HuH-7.5 (cell line): ENCODE measurements around the gene GAPVD1.
"Not testable (repeated sequence)": the region's sequence is repeated elsewhere in the genome, so short reads cannot be mapped to it uniquely, and the experiment has no call there.

ENCODE experiments used
- DNase-seq: peaks from one replicate; pipeline ENCODE4 v3.0.0; 2011; ENCODE audit warnings: low spot score

GAPVD1 gene

GRCh38 chr9:125255781-125256391 is 5.7 kb upstream of the GAPVD1 start:
- peak; percentile 33 for DNase-seq

DNA sequence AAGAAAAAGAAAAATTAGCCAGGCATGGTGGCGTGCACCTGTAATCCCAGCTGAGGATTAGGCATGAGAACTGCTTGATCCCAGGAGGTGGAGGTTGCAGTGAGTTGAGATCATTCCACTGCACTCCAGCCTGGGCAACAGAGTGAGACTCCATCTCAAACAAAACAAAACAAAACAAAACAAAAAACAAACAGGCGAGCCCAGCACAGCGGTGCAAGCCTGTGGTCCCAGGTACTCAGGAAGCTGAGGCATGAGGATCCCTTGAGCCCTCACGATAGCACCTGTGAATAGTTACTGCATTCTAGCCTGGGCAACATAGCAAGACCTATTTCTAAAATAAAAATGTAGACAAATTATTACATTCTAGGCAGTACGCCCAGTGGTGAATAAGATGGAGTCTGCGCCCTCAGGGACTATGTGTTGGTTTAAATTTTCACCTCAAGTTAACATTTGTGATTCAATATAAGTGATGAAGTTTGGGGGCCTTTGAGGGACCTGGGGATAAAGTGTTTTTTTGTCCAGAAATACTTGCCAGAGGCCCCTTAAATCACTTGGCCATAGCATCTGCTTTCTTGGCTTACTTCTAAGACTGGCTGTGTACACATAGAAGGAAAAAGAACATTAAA is 3.4 kb upstream of the GAPVD1 start:
- DNase-seq = no peak

- peak; percentile 27 for DNase-seq
Observed at GRCh38 chr9:125258832-125259534, 2.6 kb upstream of the GAPVD1 start.

DNA sequence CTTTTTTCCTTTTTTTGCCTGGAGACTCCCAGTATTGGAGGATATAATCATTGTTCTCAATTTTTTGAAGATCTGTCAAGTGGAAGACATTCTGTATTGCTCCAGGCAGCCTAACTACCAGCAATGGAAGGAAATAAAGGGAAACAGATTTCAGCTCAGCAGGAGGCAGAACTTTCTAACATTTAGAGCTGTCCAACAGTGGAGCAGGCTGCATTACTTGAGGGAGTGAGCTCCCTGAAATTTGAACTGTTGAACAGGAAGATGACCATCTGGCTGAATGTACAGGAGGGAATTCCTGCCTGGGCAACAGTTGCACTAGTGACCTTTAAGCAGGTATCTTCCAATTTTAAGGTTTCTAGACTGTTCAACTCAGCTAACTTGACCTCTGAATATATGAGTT is 1.1 kb upstream of the GAPVD1 start:
- no peak for DNase-seq

- DNase-seq = no peak
Observed at GRCh38 chr9:125262294-125262991, 817 bp downstream of the GAPVD1 start.

DNA sequence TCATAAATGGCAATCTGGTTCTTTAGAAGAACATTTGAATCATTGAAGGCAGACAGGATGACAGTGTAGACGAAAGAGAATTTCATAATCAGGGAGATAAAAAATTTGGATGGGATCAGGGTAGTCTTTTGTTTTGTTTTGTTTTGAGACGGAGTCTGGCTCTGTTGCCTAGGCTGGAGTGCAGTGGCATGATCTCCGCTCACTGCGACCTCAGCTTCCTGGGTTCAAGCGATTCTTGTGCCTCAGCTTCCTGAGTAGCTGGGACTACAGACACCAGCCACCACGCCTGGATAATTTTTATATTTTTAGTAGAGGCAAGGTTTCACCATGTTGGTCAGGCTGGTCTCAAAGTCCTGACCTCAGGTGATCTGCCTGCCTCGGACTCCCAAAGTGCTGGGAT is 2.4 kb downstream of the GAPVD1 start:
- DNase-seq = not testable (repeated sequence)

DNA sequence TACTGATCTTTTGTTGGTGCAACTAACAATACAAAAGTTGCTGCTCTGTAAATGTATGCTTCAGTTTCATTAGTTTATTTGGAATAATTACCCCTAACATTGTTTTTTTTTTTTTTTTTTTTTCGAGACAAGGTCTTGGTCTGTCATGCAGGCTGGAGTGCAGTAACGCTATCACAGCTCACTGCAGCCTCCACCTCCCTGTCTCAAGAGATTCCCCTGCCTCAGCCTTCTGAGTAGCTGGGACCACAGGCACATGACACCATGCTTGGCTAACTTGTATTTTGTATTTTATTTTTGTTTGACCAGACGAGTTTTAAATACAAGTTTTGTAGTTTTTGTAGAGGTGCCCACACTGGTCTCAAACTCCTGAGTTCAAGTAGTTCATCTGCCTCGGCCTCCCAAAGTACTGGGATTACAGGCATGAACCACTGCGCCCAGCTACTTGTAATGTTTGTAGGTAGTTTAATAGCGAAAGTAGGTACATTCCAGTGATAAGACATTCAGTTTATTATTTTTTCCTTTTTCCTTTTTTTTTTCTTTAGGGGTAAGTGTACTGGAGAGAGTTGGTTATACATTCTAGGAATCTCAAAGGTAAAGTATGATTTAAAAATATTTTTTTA is 6.9 kb downstream of the GAPVD1 start:
- no peak for DNase-seq

DNA sequence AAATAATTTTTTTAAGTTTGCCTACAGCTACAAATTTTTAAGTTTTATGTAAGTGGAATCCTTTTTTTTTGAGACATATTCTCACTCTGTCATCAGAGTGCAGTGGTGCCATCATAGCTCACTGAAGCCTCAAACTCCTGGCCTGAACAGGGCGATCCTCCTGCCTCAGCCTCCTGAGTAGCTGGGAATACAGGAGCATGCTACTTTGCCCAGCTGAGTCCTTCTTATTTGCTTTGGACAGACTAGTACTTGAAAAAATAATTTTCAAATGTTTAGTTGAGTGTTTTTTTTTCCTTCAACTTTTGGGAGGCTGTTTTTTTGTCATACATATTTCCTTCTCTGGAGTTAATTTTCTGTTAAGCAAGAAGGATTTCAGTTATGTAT is 7.4 kb downstream of the GAPVD1 start:
- DNase-seq = no peak

DNA sequence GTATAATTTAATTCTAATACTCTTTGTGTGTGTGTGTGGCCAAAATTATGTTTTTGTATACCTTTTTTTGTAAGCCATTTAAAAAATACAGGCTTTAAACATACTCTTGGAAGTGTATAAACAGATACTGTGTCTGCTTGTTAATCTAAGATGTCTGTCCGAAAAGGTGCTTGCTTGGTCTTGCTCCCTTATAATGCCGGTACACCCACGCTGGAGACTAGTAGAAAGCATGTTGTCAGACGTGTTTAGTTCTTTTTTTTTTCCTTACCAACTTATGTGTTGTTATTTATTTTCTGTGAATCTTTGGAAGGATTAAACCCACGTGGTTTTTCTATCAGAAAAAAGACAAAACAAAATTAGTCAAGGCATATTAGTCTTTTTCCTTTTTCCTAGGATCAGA is 9.5 kb downstream of the GAPVD1 start:
- no peak for DNase-seq

DNA sequence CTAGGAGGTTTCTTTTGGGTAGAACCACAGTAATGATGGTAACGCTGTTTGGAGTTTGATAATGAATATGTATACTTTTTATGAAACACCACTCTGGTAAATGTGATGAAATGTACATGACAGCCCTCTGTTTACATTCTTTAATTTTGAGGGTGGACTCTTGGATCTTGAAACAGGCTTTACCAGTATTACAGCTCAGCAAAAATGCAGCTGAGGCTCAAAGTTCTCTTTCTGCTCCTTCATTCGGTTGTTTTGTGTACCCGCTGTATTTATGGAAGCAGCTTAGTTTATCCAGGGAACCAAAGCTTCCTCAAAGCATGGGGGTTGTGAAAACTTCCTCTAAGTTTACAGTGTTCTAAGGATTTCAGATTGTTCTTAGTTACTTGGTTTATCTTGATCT is 11.1 kb downstream of the GAPVD1 start:
- DNase-seq = peak; percentile 23

DNA sequence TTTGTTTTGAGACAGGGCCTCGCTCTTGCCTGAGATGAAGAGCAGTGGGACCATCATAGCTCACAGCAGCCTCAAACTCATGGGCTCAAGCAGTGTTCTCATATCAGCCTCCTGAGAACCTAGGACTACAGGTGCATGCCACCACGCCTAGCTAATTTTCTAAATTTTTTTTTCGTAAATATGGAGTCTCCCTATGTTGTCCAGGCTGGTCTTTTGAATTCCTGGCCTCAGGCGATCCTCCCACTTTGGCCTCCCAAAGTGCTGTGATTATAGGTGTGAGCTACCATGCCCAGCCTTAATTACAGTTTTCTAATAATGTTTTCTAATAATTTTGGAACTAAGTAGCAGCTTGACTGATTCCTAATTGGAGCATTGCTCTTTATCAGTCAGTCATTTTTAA is 15.1 kb downstream of the GAPVD1 start:
- DNase-seq = no peak

DNA sequence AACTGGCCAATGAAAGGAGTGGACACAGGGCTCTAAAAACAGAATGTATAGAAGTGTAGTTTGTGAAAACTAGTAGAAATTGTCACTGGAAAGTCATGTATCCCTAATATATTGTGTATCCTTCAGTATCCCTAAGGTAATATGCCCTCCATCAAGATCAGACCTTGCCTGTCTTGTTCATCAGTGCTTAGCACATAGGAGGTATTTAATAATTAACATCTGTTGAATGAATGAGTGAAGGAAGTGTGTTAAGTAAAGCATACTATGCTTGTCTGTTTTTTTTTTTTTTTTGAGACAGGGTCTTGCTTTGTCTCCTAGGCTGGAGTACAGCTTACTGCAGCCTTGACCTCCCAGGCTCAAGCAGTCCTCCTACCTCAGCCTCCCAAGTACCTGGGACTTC is 15.8 kb downstream of the GAPVD1 start:
- DNase-seq = no peak

DNA sequence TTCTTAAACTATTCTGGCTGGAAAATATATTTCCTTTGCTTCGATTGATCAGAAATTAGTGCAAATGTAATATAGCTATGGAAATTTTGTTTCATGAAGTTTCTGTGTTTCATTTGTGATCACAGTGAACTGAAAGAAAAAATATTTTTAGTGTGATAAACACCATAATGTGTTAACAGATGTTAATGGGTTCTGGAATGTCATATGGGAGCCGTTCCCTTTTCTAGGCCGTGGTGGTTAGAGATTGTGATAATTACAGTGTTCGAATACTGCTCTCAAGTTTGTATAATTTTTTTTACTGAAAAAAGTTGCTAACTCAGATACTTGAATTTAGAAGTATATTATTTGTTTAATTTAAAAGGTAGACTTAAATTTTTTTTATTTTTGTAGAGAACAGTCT is 19.3 kb downstream of the GAPVD1 start:
- DNase-seq = no peak

DNA sequence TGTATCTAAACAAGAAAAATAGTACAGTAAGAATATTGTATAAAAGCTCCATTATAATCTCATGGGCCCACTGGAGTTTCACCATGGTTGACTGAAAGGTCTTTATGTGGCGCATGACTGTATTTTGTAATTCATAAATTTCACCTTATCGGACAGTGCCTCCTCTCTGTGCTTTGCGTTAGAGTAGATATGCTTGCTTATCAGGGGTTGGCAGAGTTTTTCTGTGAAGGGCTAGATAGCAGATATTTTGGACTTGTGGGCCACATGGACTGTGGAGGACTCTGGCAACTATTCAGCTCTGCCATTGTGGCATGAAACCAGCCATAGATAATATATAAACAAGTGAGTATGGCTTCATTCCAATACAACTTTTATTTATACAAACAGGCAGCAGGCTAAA is 23.2 kb downstream of the GAPVD1 start:
- no peak for DNase-seq

DNA sequence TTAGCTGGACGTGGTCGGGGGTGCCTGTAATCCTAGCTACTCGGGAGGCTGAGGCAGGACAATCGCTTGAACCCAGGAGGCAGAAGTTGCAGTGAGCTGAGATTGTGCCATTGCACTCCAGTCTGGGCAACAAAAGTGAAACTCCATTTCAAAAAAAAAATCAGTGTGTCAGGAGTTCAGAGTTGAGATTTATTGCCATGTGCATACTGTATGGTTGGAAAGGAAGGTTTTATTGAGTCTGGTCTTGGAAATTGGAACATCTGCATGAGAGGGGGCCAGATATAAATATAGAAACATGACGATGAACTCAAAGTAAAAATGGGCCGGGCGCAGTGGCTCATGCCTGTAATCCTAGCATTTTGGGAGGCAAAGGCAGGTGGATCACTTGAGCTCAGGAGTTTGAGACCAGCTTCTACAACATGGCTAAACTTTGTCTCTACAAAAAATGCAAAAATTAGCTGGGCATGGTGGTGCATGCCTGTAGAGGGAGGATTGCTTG is 25.4 kb downstream of the GAPVD1 start:
- DNase-seq = not testable (repeated sequence)

GRCh38 chr9:125293134-125293533 is 31.5 kb downstream of the GAPVD1 start:
- DNase-seq = no peak

DNA sequence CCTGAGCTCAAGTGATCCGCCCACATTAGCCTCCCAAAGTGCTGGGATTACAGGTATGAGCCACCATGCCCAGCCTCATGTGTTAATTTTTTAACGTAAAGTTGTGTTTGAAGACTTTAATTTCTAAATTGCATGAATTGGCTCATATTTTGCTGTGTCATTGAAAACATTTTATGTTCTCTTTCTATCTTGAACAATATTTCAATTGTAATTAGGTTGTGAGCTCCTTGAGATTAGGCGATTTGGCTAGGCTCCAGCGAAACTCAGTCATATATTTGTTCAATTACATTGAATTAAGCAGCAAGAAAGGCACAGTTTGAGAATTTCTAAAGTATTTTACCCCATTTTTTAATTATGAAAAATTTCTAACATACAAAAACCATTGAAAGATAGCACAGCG is 34.0 kb downstream of the GAPVD1 start:
- no peak for DNase-seq

DNA sequence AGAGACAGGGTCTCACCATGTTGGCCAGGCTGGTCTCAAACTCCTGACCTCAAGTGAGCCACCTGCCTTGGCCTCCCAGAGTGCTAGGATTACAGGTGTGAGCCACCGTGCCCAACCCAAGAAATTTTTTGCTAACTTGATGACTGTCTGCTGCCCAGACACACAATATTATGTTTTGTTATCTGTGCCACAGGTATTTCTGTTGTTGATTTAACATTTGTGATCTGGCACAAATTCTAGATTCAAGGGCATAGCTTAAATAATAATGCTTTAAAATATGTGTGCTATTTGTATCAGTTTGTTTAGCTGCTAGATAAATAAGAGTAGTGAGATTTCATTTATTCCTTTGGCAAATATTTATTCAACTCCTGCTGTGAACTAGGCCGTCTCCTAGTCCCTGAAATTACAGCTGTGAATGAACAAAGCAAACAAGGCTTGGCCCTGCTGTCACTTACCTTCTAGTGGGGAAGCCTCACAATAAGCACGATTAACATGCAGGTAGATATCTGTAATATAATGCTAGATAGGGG is 35.3 kb downstream of the GAPVD1 start:
- DNase-seq = peak; percentile 28

DNA sequence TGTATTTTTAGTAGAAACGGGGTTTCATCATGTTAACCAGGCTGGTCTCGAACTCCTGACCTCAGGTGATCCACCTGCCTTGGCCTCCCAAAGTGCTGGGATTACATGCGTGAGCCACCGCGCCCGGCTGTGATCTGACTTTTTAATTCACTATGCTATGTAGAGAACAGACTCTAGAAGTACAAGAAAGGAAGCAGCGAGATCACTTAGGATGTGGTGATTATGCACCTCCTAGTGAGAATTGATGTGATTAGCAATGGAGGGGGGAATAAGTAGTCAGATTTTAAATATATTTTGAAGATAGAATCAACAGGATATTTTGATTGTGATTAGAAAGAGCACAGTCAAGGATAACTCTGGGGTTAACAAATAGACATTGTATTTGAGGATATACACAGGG is 36.3 kb downstream of the GAPVD1 start:
- no peak for DNase-seq

DNA sequence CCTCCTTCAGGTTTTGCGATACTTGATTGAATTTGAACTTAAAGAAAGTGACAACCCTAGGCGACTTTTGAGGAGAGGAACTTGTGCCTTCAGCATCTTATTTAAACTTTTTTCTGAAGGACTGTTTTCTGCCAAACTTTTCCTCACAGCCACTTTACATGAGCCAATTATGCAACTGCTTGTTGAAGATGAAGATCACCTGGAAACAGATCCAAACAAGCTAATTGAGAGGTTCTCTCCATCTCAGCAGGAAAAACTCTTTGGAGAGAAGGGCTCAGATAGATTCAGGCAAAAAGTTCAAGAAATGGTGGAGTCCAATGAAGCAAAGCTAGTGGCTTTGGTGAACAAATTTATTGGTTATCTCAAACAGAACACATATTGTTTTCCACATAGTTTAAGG is 40.6 kb downstream of the GAPVD1 start:
- no peak for DNase-seq

- no peak for DNase-seq
Observed at GRCh38 chr9:125304273-125304672, 42.6 kb downstream of the GAPVD1 start.

- DNase-seq = no peak
Observed at GRCh38 chr9:125312411-125312810, 50.8 kb downstream of the GAPVD1 start.
